Measurements from ENCODE around the gene B3GAT3.

DNA sequence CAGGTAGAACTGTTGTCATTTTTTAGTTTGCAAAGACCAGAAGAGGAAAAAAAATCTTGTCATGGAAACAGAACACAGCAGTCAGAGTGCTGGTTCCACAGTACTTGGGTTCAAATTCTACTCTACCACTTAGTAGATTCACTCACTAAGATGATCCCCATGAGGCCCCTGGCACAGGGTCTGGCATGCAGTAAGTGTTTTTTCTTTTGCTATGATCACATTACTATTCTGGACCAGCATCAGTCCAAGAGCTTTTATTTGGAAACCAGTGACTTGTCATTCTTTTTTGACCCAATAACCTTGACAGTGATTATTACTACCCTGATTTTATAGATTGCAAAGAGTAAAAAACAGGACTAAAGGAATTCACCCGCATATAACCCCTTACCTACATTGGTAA is 52.2 kb downstream of the B3GAT3 start:
- TF ChIP-seq POLR2A (IDR thresholded peaks at IDR 0.05) (no peak), POLR2AphosphoS5 (IDR thresholded peaks at IDR 0.05) (no peak)
- TF ChIP-seq, protein P1, sequence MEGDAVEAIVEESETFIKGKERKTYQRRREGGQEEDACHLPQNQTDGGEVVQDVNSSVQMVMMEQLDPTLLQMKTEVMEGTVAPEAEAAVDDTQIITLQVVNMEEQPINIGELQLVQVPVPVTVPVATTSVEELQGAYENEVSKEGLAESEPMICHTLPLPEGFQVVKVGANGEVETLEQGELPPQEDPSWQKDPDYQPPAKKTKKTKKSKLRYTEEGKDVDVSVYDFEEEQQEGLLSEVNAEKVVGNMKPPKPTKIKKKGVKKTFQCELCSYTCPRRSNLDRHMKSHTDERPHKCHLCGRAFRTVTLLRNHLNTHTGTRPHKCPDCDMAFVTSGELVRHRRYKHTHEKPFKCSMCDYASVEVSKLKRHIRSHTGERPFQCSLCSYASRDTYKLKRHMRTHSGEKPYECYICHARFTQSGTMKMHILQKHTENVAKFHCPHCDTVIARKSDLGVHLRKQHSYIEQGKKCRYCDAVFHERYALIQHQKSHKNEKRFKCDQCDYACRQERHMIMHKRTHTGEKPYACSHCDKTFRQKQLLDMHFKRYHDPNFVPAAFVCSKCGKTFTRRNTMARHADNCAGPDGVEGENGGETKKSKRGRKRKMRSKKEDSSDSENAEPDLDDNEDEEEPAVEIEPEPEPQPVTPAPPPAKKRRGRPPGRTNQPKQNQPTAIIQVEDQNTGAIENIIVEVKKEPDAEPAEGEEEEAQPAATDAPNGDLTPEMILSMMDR (IDR thresholded peaks at IDR 0.05) = no peak
